Stimulated activated CD8-positive, alpha-beta memory T cell treated with anti-CD3 and anti-CD28 coated beads, Interleukin-4, amount 100 ng/mL, for 4 hours (primary cell): Measurements from ENCODE around the gene PRELP.
"Not testable (repeated sequence)": the region's sequence is repeated elsewhere in the genome, so short reads cannot be mapped to it uniquely, and the experiment has no call there.

Source experiments
- DNase-seq, 2 donors: peaks; one replicate each; pipeline ENCODE4 v3.0.0-alpha.2; 2020; ENCODE audit warnings: low read depth in 2 of 2, low spot score in 1 of 2

The PRELP gene

GRCh38 chr1:203505526-203506204, 30.1 kb downstream of the PRELP start:
- no peak for DNase-seq

- no peak for DNase-seq
These were observed 31.4 kb downstream of the PRELP start for GRCh38 chr1:203506858-203507626.

GRCh38 chr1:203507759-203508158, 32.2 kb downstream of the PRELP start:
- no peak for DNase-seq

- DNase-seq, result no peak
These were observed 33.0 kb downstream of the PRELP start for GRCh38 chr1:203508463-203509073.

- DNase-seq, result no peak
These were observed 33.5 kb downstream of the PRELP start for GRCh38 chr1:203509135-203509534.

- DNase-seq, result no peak
These were observed 35.9 kb downstream of the PRELP start for GRCh38 chr1:203511513-203511912.

- no peak for DNase-seq
These were observed 36.3 kb downstream of the PRELP start for GRCh38 chr1:203511930-203512329.

GRCh38 chr1:203512517-203512847, 36.9 kb downstream of the PRELP start:
- no peak for DNase-seq

GRCh38 chr1:203512848-203513584, 37.4 kb downstream of the PRELP start:
- no peak for DNase-seq

GRCh38 chr1:203513585-203514031, 38.0 kb downstream of the PRELP start:
- DNase-seq, result no peak

- DNase-seq, result no peak
These were observed 40.6 kb downstream of the PRELP start for GRCh38 chr1:203516184-203516583.

- no peak for DNase-seq
These were observed 41.3 kb downstream of the PRELP start for GRCh38 chr1:203516906-203517305.

GRCh38 chr1:203517426-203518110, 42.0 kb downstream of the PRELP start:
- no peak for DNase-seq

- not testable (repeated sequence) for DNase-seq
These were observed 42.5 kb downstream of the PRELP start for GRCh38 chr1:203518139-203518538.

- no peak for DNase-seq
These were observed 42.9 kb downstream of the PRELP start for GRCh38 chr1:203518541-203518940.

GRCh38 chr1:203519053-203519840, 43.6 kb downstream of the PRELP start:
- DNase-seq, result no peak

GRCh38 chr1:203519896-203520295, 44.3 kb downstream of the PRELP start:
- DNase-seq, result no peak

GRCh38 chr1:203520315-203520714, 44.7 kb downstream of the PRELP start:
- no peak for DNase-seq

GRCh38 chr1:203521074-203521794, 45.6 kb downstream of the PRELP start:
- DNase-seq, result no peak

GRCh38 chr1:203521812-203522211, 46.2 kb downstream of the PRELP start:
- DNase-seq, result no peak
